K562 (cell line): ENCODE data around the gene DDIT3.

Source experiments
- EP300 ChIP-seq: IDR thresholded peaks from 2 replicates; pipeline ENCODE4 v1.6.1; 2012; ENCODE audit warnings: low read length, improper control_type of control experiment
- HDGF ChIP-seq: fragments of 450-650 bp; IDR thresholded peaks from 2 replicates; pipeline ENCODE4 v1.6.1; 2016
- POU5F1 ChIP-seq: fragments of 150-350 bp; IDR thresholded peaks from 2 replicates; pipeline ENCODE4 v1.6.1; 2014; ENCODE audit warnings: borderline replicate concordance, low read length, low read depth, mild to moderate bottlenecking; ENCODE audit not compliant: partially characterized antibody
- RAD21 ChIP-seq, 2 experiments: fragments of 250-450 bp in 1 of 2; fragments of 450-650 bp in 1 of 2; sonication (Bioruptor Pico) in 1 of 2; formaldehyde crosslinking in 1 of 2; IDR thresholded peaks in 1 of 2; conservative IDR thresholded peaks in 1 of 2; 2 replicates each; pipeline versions ENCODE4 v1.4.0 to v1.8.0; 2020 to 2022; ENCODE audit warnings: mild to moderate bottlenecking in 2 of 2, moderate library complexity in 1 of 2
- ZNF143 ChIP-seq: sonication (generic); formaldehyde crosslinking; IDR thresholded peaks from 2 replicates; pipeline ENCODE4 v1.9.0; 2022; ENCODE audit warnings: mild to moderate bottlenecking, missing genetic modification reagents
- TF ChIP-seq, protein P1 (sequence below), 3 experiments: IDR thresholded peaks in 2 of 3; conservative IDR thresholded peaks in 1 of 3; 2 replicates each; pipeline ENCODE4 v1.5.1; 2011 to 2012; ENCODE audit warnings: low read length in 3 of 3, mild to moderate bottlenecking in 3 of 3, control low read depth in 2 of 3, improper control_type of control experiment in 1 of 3, inconsistent platforms in 1 of 3, low read depth in 1 of 3, mixed read lengths in 1 of 3, moderate library complexity in 1 of 3; ENCODE audit not compliant: insufficient read depth in 2 of 3
- TF ChIP-seq, protein P2 (sequence below): IDR thresholded peaks from 3 replicates; pipeline ENCODE4 v1.6.1; 2011; ENCODE audit warnings: borderline replicate concordance, mild to moderate bottlenecking; ENCODE audit not compliant: insufficient read length, insufficient read depth
- TF ChIP-seq, protein P3 (sequence below): sonication (generic); formaldehyde crosslinking; IDR thresholded peaks from 2 replicates; pipeline ENCODE4 v1.8.1; 2023; ENCODE audit warnings: mild to moderate bottlenecking, missing genetic modification reagents

DNA sequence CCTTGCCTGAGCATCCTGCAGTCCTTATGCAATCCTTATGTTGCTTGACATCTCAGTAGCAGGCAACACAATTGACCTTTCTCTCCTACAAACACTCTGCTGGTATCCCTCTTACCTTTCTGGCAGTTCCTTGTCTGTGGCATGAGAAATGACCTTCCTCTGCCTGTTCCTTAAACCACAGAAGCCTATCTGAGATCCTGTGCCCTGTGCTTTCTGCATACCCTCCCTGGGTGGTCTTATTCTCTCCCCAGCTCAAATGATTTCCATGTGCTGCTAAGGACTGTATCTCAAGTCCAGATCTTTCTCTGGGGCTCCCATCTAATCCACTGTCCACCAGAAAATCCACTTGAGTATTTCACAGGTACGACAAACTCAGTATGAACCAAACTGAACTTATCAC lies 38.6 kb downstream of the DDIT3 start:
- TF ChIP-seq, protein P1, sequence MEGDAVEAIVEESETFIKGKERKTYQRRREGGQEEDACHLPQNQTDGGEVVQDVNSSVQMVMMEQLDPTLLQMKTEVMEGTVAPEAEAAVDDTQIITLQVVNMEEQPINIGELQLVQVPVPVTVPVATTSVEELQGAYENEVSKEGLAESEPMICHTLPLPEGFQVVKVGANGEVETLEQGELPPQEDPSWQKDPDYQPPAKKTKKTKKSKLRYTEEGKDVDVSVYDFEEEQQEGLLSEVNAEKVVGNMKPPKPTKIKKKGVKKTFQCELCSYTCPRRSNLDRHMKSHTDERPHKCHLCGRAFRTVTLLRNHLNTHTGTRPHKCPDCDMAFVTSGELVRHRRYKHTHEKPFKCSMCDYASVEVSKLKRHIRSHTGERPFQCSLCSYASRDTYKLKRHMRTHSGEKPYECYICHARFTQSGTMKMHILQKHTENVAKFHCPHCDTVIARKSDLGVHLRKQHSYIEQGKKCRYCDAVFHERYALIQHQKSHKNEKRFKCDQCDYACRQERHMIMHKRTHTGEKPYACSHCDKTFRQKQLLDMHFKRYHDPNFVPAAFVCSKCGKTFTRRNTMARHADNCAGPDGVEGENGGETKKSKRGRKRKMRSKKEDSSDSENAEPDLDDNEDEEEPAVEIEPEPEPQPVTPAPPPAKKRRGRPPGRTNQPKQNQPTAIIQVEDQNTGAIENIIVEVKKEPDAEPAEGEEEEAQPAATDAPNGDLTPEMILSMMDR (IDR thresholded peaks at IDR 0.05 in 2 of 3, conservative IDR thresholded peaks at IDR 0.05 in 1 of 3; ENCODE audit: insufficient read depth in 2 of 3, low read depth in 1 of 3, low read length in 3 of 3): no peak
- no peak for TF ChIP-seq ZNF143 (CRISPR knock-in tag)
- TF ChIP-seq HDGF: no peak
- no peak for TF ChIP-seq EP300
- TF ChIP-seq, protein P2, sequence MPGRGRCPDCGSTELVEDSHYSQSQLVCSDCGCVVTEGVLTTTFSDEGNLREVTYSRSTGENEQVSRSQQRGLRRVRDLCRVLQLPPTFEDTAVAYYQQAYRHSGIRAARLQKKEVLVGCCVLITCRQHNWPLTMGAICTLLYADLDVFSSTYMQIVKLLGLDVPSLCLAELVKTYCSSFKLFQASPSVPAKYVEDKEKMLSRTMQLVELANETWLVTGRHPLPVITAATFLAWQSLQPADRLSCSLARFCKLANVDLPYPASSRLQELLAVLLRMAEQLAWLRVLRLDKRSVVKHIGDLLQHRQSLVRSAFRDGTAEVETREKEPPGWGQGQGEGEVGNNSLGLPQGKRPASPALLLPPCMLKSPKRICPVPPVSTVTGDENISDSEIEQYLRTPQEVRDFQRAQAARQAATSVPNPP: no peak
- TF ChIP-seq, protein P3, sequence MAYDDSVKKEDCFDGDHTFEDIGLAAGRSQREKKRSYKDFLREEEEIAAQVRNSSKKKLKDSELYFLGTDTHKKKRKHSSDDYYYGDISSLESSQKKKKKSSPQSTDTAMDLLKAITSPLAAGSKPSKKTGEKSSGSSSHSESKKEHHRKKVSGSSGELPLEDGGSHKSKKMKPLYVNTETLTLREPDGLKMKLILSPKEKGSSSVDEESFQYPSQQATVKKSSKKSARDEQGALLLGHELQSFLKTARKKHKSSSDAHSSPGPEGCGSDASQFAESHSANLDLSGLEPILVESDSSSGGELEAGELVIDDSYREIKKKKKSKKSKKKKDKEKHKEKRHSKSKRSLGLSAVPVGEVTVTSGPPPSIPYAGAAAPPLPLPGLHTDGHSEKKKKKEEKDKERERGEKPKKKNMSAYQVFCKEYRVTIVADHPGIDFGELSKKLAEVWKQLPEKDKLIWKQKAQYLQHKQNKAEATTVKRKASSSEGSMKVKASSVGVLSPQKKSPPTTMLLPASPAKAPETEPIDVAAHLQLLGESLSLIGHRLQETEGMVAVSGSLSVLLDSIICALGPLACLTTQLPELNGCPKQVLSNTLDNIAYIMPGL (CRISPR knock-in tag): no peak
- TF ChIP-seq RAD21 (CRISPR knock-in tag; conservative IDR thresholded peaks at IDR 0.05 in 1 of 2, IDR thresholded peaks at IDR 0.05 in 1 of 2): no peak
- TF ChIP-seq POU5F1: no peak
